Transverse colon (tissue), 4 donors: ENCODE data around the gene OLFM3. TPM values are rescaled to one million over a fixed set of nuclear protein-coding genes. Genes with fewer than 3 reads are reported as not detected.

ENCODE experiments used
- DNase-seq: peaks from one replicate; pipeline ENCODE4 v3.0.0-alpha.2; 2019
- H3K27ac ChIP-seq, 4 donors: fragments of 200-600 bp; sonication (generic); 2 replicates each; pipeline ENCODE4 v1.5.1; 2016 to 2018; ENCODE audit warnings: inconsistent platforms in 4 of 4
- H3K27me3 ChIP-seq: fragments of 200-600 bp; sonication (generic); 2 replicates; pipeline ENCODE4 v1.5.1; 2017; ENCODE audit warnings: inconsistent platforms
- H3K36me3 ChIP-seq, 4 donors: fragments of 200-600 bp; sonication (generic); 2 replicates each; pipeline ENCODE4 v1.5.1; 2017 to 2019; ENCODE audit warnings: inconsistent platforms in 4 of 4
- H3K4me1 ChIP-seq, 4 donors: fragments of 200-600 bp; sonication (generic); 2 replicates each; pipeline ENCODE4 v1.5.1; 2017 to 2020; ENCODE audit warnings: inconsistent platforms in 4 of 4
- H3K4me3 ChIP-seq, 4 donors: fragments of 200-600 bp; sonication (generic); 1 replicate in 1 of 4; 2 replicates in 3 of 4; pipeline versions ENCODE4 v1.5.1 to v1.6.1; 2017 to 2019; ENCODE audit warnings: inconsistent platforms in 4 of 4
- H3K9me3 ChIP-seq, 2 donors: fragments of 200-600 bp; sonication (generic); 2 replicates each; pipeline ENCODE4 v1.5.1; 2017 to 2019; ENCODE audit warnings: inconsistent platforms in 2 of 2
- EP300 ChIP-seq: sonication (generic); formaldehyde crosslinking; IDR thresholded peaks from one replicate; pipeline ENCODE4 v1.6.1; 2017; ENCODE audit warnings: antibody characterized with exemption, low read depth
- POLR2A ChIP-seq: fragments of 450-650 bp; IDR thresholded peaks from one replicate; pipeline ENCODE4 v1.6.1; 2016; ENCODE audit warnings: antibody characterized with exemption, mild to moderate bottlenecking, moderate library complexity
- POLR2AphosphoS5 ChIP-seq, 3 donors: sonication (generic); formaldehyde crosslinking; IDR thresholded peaks; one replicate each; pipeline ENCODE4 v1.6.1; 2016; ENCODE audit warnings: antibody characterized with exemption in 3 of 3
- WGBS, 2 donors: methylation state at CpG; one replicate each; pipeline ENCODE4 v1.1.5; 2018; ENCODE audit warnings: low coverage in 1 of 2; 5-methylcytosine and 5-hydroxymethylcytosine counted together
- in situ Hi-C, 4 donors: fragments of 200-750 bp; cut with MboI; loops; one replicate each; pipeline versions ENCODE4 v1.15.0 to v1.15.1; 2017; ENCODE audit warnings: low sequenced_read_pairs in 3 of 4, low pct_ligation_motif_present in 1 of 4, low pct_unique_long_range_greater_than_20kb in 1 of 4
- intact Hi-C: fragments of 100-400 bp; cut with DNase I; formaldehyde crosslinking; loops from one replicate; pipeline ENCODE4 v1.15.1; 2023; ENCODE audit warnings: low total_unique reads
- total RNA-seq, 4 donors: library from RNA; depleted of rRNA; stranded (reverse); fragments of >200 nt; gene quantifications; one replicate each; pipeline ENCODE4 v1.1.0, GENCODE V29; 2016
- TF ChIP-seq, protein P1 (sequence below), 5 experiments: fragments of 200-600 bp in 3 of 5; fragments of 450-650 bp in 2 of 5; sonication (generic) in 3 of 5; IDR thresholded peaks; 1 replicate in 2 of 5; 2 replicates in 3 of 5; pipeline ENCODE4 v1.5.1; 2016 to 2017; ENCODE audit warnings: antibody characterized with exemption in 5 of 5, inconsistent platforms in 3 of 5, mild to moderate bottlenecking in 2 of 5, moderate library complexity in 1 of 5

The OLFM3 gene
- total RNA-seq, 4 donors from 2014 or later = 0.55 TPM; not detected in 3

DNA sequence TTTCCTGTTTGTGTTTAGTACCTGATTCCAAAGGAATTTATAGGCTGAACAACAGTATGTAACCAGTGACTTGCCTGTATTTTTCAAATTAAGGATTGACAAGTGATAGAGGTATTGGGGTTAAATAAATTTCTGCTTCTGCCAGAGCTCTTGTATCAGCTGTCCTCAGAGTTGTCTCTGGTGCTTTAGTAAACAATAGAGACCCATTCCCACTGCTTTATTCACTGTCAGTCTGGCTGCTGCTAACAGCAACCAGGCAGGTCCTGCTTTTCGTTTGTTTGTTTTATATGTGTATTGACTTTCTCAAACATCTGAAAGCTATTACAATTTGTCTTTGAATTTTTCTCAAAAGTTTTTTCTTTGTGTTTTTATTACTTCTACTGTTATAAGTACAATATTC is 76.1 kb downstream of the OLFM3 start:
- no peaks in the 10 kb centered on the region for H3K36me3 ChIP-seq
- no peaks in the 10 kb centered on the region for H3K9me3 ChIP-seq
- H3K4me1 ChIP-seq = no peaks in the 10 kb centered on the region
- TF ChIP-seq, protein P1, sequence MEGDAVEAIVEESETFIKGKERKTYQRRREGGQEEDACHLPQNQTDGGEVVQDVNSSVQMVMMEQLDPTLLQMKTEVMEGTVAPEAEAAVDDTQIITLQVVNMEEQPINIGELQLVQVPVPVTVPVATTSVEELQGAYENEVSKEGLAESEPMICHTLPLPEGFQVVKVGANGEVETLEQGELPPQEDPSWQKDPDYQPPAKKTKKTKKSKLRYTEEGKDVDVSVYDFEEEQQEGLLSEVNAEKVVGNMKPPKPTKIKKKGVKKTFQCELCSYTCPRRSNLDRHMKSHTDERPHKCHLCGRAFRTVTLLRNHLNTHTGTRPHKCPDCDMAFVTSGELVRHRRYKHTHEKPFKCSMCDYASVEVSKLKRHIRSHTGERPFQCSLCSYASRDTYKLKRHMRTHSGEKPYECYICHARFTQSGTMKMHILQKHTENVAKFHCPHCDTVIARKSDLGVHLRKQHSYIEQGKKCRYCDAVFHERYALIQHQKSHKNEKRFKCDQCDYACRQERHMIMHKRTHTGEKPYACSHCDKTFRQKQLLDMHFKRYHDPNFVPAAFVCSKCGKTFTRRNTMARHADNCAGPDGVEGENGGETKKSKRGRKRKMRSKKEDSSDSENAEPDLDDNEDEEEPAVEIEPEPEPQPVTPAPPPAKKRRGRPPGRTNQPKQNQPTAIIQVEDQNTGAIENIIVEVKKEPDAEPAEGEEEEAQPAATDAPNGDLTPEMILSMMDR (IDR thresholded peaks at IDR 0.05) = no peak
- TF ChIP-seq POLR2A (no peak), EP300 (no peak), POLR2AphosphoS5 (IDR thresholded peaks at IDR 0.05) (no peak)
- H3K4me3 ChIP-seq = no peak overlapping the region
- in situ Hi-C loops = no loop called here
- intact Hi-C loops = no loop called here
- H3K27ac ChIP-seq = no peak overlapping the region
- WGBS, 2 donors = 21 to 75% methylated on average over 1 of the region's 1 CpG
- DNase-seq = no peak
- no peaks in the 10 kb centered on the region for H3K27me3 ChIP-seq

DNA sequence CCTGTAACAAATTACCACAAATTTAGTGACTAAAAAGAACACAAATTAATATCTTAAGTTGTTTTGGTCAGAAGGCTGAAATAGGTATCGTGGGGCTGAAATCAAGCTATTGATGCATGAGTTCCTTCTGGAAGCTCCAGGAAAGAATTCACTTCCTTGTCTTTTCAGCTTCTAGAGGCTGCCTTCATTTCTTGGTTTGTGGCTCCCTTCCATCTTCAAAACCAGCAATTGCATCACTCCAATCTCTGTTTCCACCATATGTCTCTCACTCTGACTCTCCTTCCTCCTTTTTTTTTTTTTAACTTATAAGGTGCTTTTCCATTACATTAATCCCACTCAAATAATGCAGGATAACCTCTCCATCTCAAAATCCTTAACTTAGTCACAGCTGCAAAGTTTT is 78.4 kb downstream of the OLFM3 start:
- Histone ChIP-seq H3K36me3 (no peaks in the 10 kb centered on the region), H3K9me3 (no peaks in the 10 kb centered on the region), H3K27me3 (no peaks in the 10 kb centered on the region), H3K27ac (no peak overlapping the region), H3K4me3 (no peak overlapping the region), H3K4me1 (no peaks in the 10 kb centered on the region)
- WGBS, 2 donors = 86 to 91% methylated on average over 1 of the region's 1 CpG
- intact Hi-C loops = no loop called here
- DNase-seq = no peak
- TF ChIP-seq EP300 (no peak), POLR2AphosphoS5 (IDR thresholded peaks at IDR 0.05) (no peak), POLR2A (no peak)
- TF ChIP-seq, protein P1 (IDR thresholded peaks at IDR 0.05) = no peak
- in situ Hi-C loops = no loop called here

DNA sequence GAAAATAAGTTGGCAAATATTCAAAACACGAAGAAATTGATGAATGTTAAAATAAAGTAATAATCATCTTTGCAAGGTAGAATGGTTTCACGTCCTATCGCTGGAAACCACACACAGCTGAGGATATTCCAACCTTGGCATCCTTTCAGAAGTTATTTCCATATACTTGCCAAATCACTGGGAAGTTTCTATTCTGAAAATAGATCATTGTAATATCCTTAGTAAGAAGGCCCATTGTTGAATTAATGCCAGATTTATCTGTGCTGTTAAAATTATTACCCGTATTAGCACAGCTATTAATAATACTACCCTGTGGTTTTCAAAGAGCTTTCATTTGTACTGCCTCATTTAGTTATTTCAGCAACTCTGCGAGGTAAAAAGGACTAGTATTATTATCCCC is 81.1 kb downstream of the OLFM3 start:
- H3K4me1 ChIP-seq = no peaks in the 10 kb centered on the region
- in situ Hi-C loops = no loop called here
- no peak for TF ChIP-seq POLR2AphosphoS5 (IDR thresholded peaks at IDR 0.05)
- TF ChIP-seq EP300 = no peak
- TF ChIP-seq, protein P1 (IDR thresholded peaks at IDR 0.05) = no peak
- TF ChIP-seq POLR2A = no peak
- no peaks in the 10 kb centered on the region for H3K9me3 ChIP-seq
- no peak for DNase-seq
- intact Hi-C loops = no loop called here
- H3K4me3 ChIP-seq = no peak overlapping the region
- WGBS, 2 donors = 37 to 50% methylated on average over 5 of the region's 5 CpGs
- no peaks in the 10 kb centered on the region for H3K27me3 ChIP-seq
- H3K36me3 ChIP-seq = no peaks in the 10 kb centered on the region
- no peak overlapping the region for H3K27ac ChIP-seq

DNA sequence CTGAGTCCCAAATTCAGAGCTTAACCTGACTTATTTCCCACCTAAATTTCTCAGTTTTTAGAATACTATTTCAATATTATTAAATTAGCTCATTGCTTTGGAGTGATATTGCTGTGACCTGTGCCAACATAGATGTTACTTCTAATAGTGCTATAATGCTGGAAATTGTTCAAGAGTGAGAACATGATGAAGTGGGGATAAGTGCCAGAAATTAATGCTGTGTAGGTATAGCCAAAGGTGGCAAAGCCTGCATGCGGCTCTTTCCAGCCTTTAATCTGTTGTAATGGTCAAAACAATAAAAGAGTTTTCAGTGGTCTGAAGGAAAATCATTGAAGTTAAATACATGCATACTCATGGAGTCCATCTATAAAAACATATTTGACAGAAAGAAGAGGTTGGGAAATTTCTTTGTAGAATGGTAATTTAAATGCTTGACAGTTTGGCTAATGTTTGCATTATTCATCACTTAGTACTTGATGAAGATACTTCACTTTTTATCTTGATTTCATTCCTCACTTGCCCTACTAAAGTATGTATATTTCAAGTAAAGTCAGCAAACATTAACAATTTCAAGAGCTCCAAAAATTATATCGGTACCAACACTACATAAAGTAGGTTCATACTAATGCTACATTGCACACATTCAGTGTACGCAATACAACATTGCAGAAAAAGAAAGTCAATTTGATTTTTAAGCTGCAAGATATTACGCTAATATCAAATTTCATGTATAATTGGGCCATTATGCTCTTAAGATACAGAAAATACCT is 82.1 kb downstream of the OLFM3 start:
- no peaks in the 10 kb centered on the region for H3K27me3 ChIP-seq
- 80 to 89% methylated on average over 4 of the region's 4 CpGs for WGBS, 2 donors
- no peaks in the 10 kb centered on the region for H3K9me3 ChIP-seq
- TF ChIP-seq POLR2AphosphoS5 (IDR thresholded peaks at IDR 0.05) = no peak
- no peak for TF ChIP-seq POLR2A
- TF ChIP-seq, protein P1 (IDR thresholded peaks at IDR 0.05) = no peak
- no peak for TF ChIP-seq EP300
- no peaks in the 10 kb centered on the region for H3K36me3 ChIP-seq
- H3K4me3 ChIP-seq = no peak overlapping the region
- DNase-seq = no peak
- in situ Hi-C loops (no loop called here), intact Hi-C loops (no loop called here)
- no peaks in the 10 kb centered on the region for H3K4me1 ChIP-seq
- H3K27ac ChIP-seq = no peak overlapping the region
